Measurements from ENCODE around the gene SENP8.

GRCh38 chr15:72092691-72093090, 25.5 kb upstream of the SENP8 start:
- TF ChIP-seq, protein P1, sequence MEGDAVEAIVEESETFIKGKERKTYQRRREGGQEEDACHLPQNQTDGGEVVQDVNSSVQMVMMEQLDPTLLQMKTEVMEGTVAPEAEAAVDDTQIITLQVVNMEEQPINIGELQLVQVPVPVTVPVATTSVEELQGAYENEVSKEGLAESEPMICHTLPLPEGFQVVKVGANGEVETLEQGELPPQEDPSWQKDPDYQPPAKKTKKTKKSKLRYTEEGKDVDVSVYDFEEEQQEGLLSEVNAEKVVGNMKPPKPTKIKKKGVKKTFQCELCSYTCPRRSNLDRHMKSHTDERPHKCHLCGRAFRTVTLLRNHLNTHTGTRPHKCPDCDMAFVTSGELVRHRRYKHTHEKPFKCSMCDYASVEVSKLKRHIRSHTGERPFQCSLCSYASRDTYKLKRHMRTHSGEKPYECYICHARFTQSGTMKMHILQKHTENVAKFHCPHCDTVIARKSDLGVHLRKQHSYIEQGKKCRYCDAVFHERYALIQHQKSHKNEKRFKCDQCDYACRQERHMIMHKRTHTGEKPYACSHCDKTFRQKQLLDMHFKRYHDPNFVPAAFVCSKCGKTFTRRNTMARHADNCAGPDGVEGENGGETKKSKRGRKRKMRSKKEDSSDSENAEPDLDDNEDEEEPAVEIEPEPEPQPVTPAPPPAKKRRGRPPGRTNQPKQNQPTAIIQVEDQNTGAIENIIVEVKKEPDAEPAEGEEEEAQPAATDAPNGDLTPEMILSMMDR (IDR thresholded peaks at IDR 0.05; ENCODE audit: low read depth, low read length) = no peak
- no peak for TF ChIP-seq EZH2phosphoT487 (IDR thresholded peaks at IDR 0.05; ENCODE audit: low read depth)
